Osteoblast (primary cell): ENCODE measurements around the gene GCM1. TPM values are rescaled to one million over a fixed set of nuclear protein-coding genes. Genes with fewer than 3 reads are reported as not detected.

ENCODE experiments used
- DNase-seq: peaks from one replicate; pipeline ENCODE4 v3.0.0; 2011; ENCODE audit warnings: low spot score, mixed read lengths; ENCODE audit not compliant: insufficient read length; ENCODE audit errors: missing footprints
- H2AFZ ChIP-seq: 2 replicates; pipeline ENCODE4 v1.6.0; 2011; ENCODE audit warnings: mild to moderate bottlenecking, low read length
- H3K27ac ChIP-seq: 2 replicates; pipeline ENCODE4 v1.5.1; 2011; ENCODE audit warnings: mild to moderate bottlenecking, low read depth, low read length, moderate library complexity
- H3K27me3 ChIP-seq: 2 replicates; pipeline ENCODE4 v1.6.0; 2012; ENCODE audit warnings: mild to moderate bottlenecking, control low read depth, inconsistent platforms, low read length, moderate library complexity; ENCODE audit not compliant: insufficient read depth
- H3K36me3 ChIP-seq: 2 replicates; pipeline ENCODE4 v1.5.1; 2011; ENCODE audit warnings: mild to moderate bottlenecking, low read length, control low read depth, moderate library complexity; ENCODE audit not compliant: insufficient read depth
- H3K4me1 ChIP-seq: 2 replicates; pipeline ENCODE4 v1.5.1; 2011; ENCODE audit warnings: mild to moderate bottlenecking, low read length, control low read depth, moderate library complexity; ENCODE audit not compliant: insufficient read depth
- H3K4me2 ChIP-seq: 2 replicates; pipeline ENCODE4 v1.6.0; 2011; ENCODE audit warnings: mild to moderate bottlenecking, low read length; ENCODE audit not compliant: insufficient read depth
- H3K4me3 ChIP-seq: fragments of 200-600 bp; sonication (generic); 3 replicates; pipeline ENCODE4 v1.5.1; 2012; ENCODE audit warnings: mild to moderate bottlenecking, low read length, inconsistent platforms; ENCODE audit not compliant: insufficient read depth
- H3K79me2 ChIP-seq: 2 replicates; pipeline ENCODE4 v1.6.0; 2012; ENCODE audit warnings: mild to moderate bottlenecking, low read length, control low read depth, inconsistent platforms; ENCODE audit not compliant: insufficient read depth
- H3K9me3 ChIP-seq: 2 replicates; pipeline ENCODE4 v1.5.1; 2011; ENCODE audit warnings: low read depth, low read length, control low read depth
- H4K20me1 ChIP-seq: 2 replicates; pipeline ENCODE4 v1.6.0; 2012; ENCODE audit warnings: mild to moderate bottlenecking, low read length, control low read depth; ENCODE audit not compliant: insufficient read depth
- CTCF ChIP-seq: IDR thresholded peaks from 2 replicates; pipeline ENCODE4 v1.5.1; 2011; ENCODE audit warnings: mild to moderate bottlenecking, low read depth, low read length, moderate library complexity; ENCODE audit errors: extremely low read depth
- total RNA-seq: library from RNA; depleted of rRNA; stranded (reverse); fragments of >200 nt; gene quantifications from 2 replicates; pipeline ENCODE4 v1.2.3, GENCODE V29; 2012

GCM1 gene
- total RNA-seq, 1 donor: not detected

GRCh38 chr6:53103993-53104675, 44.5 kb downstream of the GCM1 start:
- H3K36me3 ChIP-seq: peaks cover 22% of the 10 kb centered on the region
- no peaks in the 10 kb centered on the region for H3K9me3 ChIP-seq
- H2AFZ ChIP-seq: no peak overlapping the region
- TF ChIP-seq CTCF: peak; percentile 40
- no peaks in the 10 kb centered on the region for H3K79me2 ChIP-seq
- no peak for DNase-seq
- H3K4me1 ChIP-seq: peaks cover 18% of the 10 kb centered on the region
- H3K27me3 ChIP-seq: no peaks in the 10 kb centered on the region
- H3K4me2 ChIP-seq: no peak overlapping the region
- no peak overlapping the region for H3K27ac ChIP-seq
- no peaks in the 10 kb centered on the region for H4K20me1 ChIP-seq
- H3K4me3 ChIP-seq: no peak overlapping the region

- Histone ChIP-seq H3K79me2 (no peaks in the 10 kb centered on the region), H3K4me1 (peaks cover 7% of the 10 kb centered on the region), H3K27ac (no peak overlapping the region), H3K9me3 (no peaks in the 10 kb centered on the region), H4K20me1 (no peaks in the 10 kb centered on the region), H2AFZ (no peak overlapping the region), H3K4me3 (no peak overlapping the region), H3K27me3 (no peaks in the 10 kb centered on the region), H3K36me3 (peaks cover 48% of the 10 kb centered on the region), H3K4me2 (no peak overlapping the region)
- no peak for DNase-seq
- TF ChIP-seq CTCF: no peak
Observed at GRCh38 chr6:53101006-53101405, 47.6 kb downstream of the GCM1 start.

GRCh38 chr6:53100561-53100960, 48.1 kb downstream of the GCM1 start:
- no peaks in the 10 kb centered on the region for H3K9me3 ChIP-seq
- H3K27ac ChIP-seq: no peak overlapping the region
- no peak overlapping the region for H2AFZ ChIP-seq
- no peak overlapping the region for H3K4me2 ChIP-seq
- H3K27me3 ChIP-seq: no peaks in the 10 kb centered on the region
- no peaks in the 10 kb centered on the region for H4K20me1 ChIP-seq
- no peak overlapping the region for H3K4me3 ChIP-seq
- DNase-seq: no peak
- H3K36me3 ChIP-seq: peaks cover 52% of the 10 kb centered on the region
- no peaks in the 10 kb centered on the region for H3K79me2 ChIP-seq
- H3K4me1 ChIP-seq: peaks cover 7% of the 10 kb centered on the region
- no peak for TF ChIP-seq CTCF

- Histone ChIP-seq H3K4me1 (peaks cover 13% of the 10 kb centered on the region), H3K4me3 (no peak overlapping the region), H3K9me3 (no peaks in the 10 kb centered on the region), H3K4me2 (no peak overlapping the region), H3K27me3 (no peaks in the 10 kb centered on the region), H3K27ac (peak overlapping the region; percentile 63), H3K79me2 (no peaks in the 10 kb centered on the region), H3K36me3 (peaks cover 81% of the 10 kb centered on the region), H2AFZ (no peak overlapping the region), H4K20me1 (no peaks in the 10 kb centered on the region)
- TF ChIP-seq CTCF: no peak
- no peak for DNase-seq
Observed at GRCh38 chr6:53095716-53096115, 52.9 kb downstream of the GCM1 start.
